B cell (primary cell): Measurements from ENCODE around the gene CAPZB. TPM values are rescaled to one million over a fixed set of nuclear protein-coding genes. Genes with fewer than 3 reads are reported as not detected.
A peak's percentile ranks its signal among the peaks of the same experiment; 100 is the strongest.

Experiments used
- ATAC-seq: fragments of 200-7000 bp; cut with Tn5 transposase; one replicate; pipeline ENCODE4 v1.10.0; 2021; ENCODE audit warnings: low read depth, mild to moderate bottlenecking, moderate number of reproducible peaks, moderate library complexity
- CTCF ChIA-PET: fragments of 350-600 bp; sonication (Branson Sonifier 250); formaldehyde crosslinking; loops from one replicate; lab custom pipeline; 2021; ENCODE audit warnings: antibody characterized with exemption, inconsistent platforms; lab: Charles Lee
- POLR2A ChIA-PET: fragments of 350-600 bp; sonication (Branson Sonifier 250); formaldehyde crosslinking; loops from one replicate; lab custom pipeline; 2021; ENCODE audit warnings: antibody characterized with exemption; lab: Charles Lee
- DNase-seq: peaks from one replicate; pipeline ENCODE4 v3.0.0; 2013
- H2AFZ ChIP-seq: 2 replicates; pipeline ENCODE4 v1.6.1; 2012; ENCODE audit warnings: mild to moderate bottlenecking, low read depth, low read length; ENCODE audit not compliant: insufficient read depth, poor library complexity, severe bottlenecking
- H3K27ac ChIP-seq, 2 donors: 1 replicate in 1 of 2; 2 replicates in 1 of 2; pipeline ENCODE4 v1.5.1; 2012 to 2013; ENCODE audit warnings: low read length in 2 of 2, mild to moderate bottlenecking in 2 of 2, moderate library complexity in 1 of 2
- H3K27me3 ChIP-seq, 4 experiments: fragments of 200-600 bp in 1 of 4; sonication (generic) in 1 of 4; replicated peaks in 1 of 4; 1 replicate in 2 of 4; 2 replicates in 2 of 4; pipeline versions ENCODE4 v1.6.1 to v1.7.0; 2013 to 2016; ENCODE audit warnings: low read length in 3 of 4, mild to moderate bottlenecking in 2 of 4, mixed read lengths in 1 of 4, moderate library complexity in 1 of 4; ENCODE audit not compliant: insufficient read depth in 4 of 4, control insufficient read depth in 3 of 4; ENCODE audit errors: control extremely low read depth in 1 of 4
- H3K36me3 ChIP-seq, 2 experiments: replicated peaks in 1 of 2; 1 replicate in 1 of 2; 2 replicates in 1 of 2; pipeline versions ENCODE4 v1.6.1 to v1.7.1; 2013; ENCODE audit warnings: low read length in 1 of 2; ENCODE audit not compliant: insufficient read depth in 2 of 2, control insufficient read depth in 1 of 2; ENCODE audit errors: control extremely low read depth in 1 of 2, extremely low read depth in 1 of 2
- H3K4me1 ChIP-seq, 2 donors: fragments of 200-600 bp in 1 of 2; sonication (generic) in 1 of 2; 1 replicate in 1 of 2; 2 replicates in 1 of 2; pipeline versions ENCODE4 v1.5.1 to v1.6.1; 2013 to 2017; ENCODE audit warnings: low read length in 2 of 2; ENCODE audit not compliant: control insufficient read depth in 2 of 2, insufficient read depth in 2 of 2
- H3K4me2 ChIP-seq: replicated peaks from 2 replicates; pipeline ENCODE3; 2012; ENCODE audit warnings: mild to moderate bottlenecking, low read depth, low read length; ENCODE audit not compliant: poor library complexity, severe bottlenecking
- H3K4me3 ChIP-seq, 5 experiments: fragments of 200-600 bp in 1 of 5; sonication (generic) in 1 of 5; 1 replicate in 3 of 5; 2 replicates in 2 of 5; pipeline versions ENCODE4 v1.5.1 to v1.7.0; 2011 to 2016; ENCODE audit warnings: low read length in 4 of 5, mild to moderate bottlenecking in 4 of 5, low read depth in 2 of 5, control low read depth in 1 of 5, moderate library complexity in 1 of 5; ENCODE audit not compliant: insufficient read depth in 1 of 5; ENCODE audit errors: control extremely low read depth in 1 of 5, extremely low read depth in 1 of 5
- H3K79me2 ChIP-seq: fragments of 200-600 bp; sonication (generic); one replicate; pipeline ENCODE4 v1.6.0; 2016; ENCODE audit warnings: low read length; ENCODE audit not compliant: control insufficient read depth, insufficient read depth
- H3K9ac ChIP-seq: fragments of 200-600 bp; sonication (generic); 2 replicates; pipeline ENCODE4 v1.6.1; 2017; ENCODE audit warnings: mild to moderate bottlenecking, low read length, moderate library complexity
- H3K9me3 ChIP-seq, 3 donors: one replicate each; pipeline versions ENCODE4 v1.6.1 to v1.7.1; 2013; ENCODE audit warnings: low read length in 2 of 3; ENCODE audit not compliant: control insufficient read depth in 2 of 3, insufficient read depth in 1 of 3; ENCODE audit errors: control extremely low read depth in 1 of 3
- H4K20me1 ChIP-seq: 2 replicates; pipeline ENCODE4 v1.6.0; 2012; ENCODE audit warnings: mild to moderate bottlenecking, low read length; ENCODE audit not compliant: insufficient read depth, control insufficient read depth, poor library complexity, severe bottlenecking
- H3K27ac Mint-ChIP-seq: one replicate; pipeline ENCODE4 v1.8.0; 2021; ENCODE audit warnings: mixed read lengths
- H3K27me3 Mint-ChIP-seq: one replicate; pipeline ENCODE4 v1.8.0; 2021; ENCODE audit warnings: mixed read lengths
- H3K4me1 Mint-ChIP-seq: one replicate; pipeline ENCODE4 v1.8.0; 2021; ENCODE audit warnings: mixed read lengths
- H3K4me3 Mint-ChIP-seq: one replicate; pipeline ENCODE4 v1.8.0; 2021; ENCODE audit warnings: mixed read lengths
- H3K9me3 Mint-ChIP-seq: one replicate; pipeline ENCODE4 v1.8.0; 2022; ENCODE audit warnings: mixed read lengths; ENCODE audit not compliant: insufficient read depth
- CTCF ChIP-seq: fragments of 200-600 bp; IDR thresholded peaks from one replicate; pipeline ENCODE4 v1.8.0; 2022; ENCODE audit warnings: antibody characterized with exemption, mild to moderate bottlenecking
- EZH2 ChIP-seq: IDR thresholded peaks from 2 replicates; pipeline ENCODE4 v1.6.1; 2012; ENCODE audit warnings: borderline replicate concordance, low read depth, mild to moderate bottlenecking, moderate library complexity, low read length; ENCODE audit not compliant: insufficient read depth, poor library complexity, severe bottlenecking
- WGBS: methylation state at CpG from one replicate; pipeline ENCODE4 v1.1.5; 2013; ENCODE audit warnings: missing lambda C conversion rate; ENCODE audit not compliant: insufficient coverage; 5-methylcytosine and 5-hydroxymethylcytosine counted together
- intact Hi-C: fragments of 100-400 bp; cut with micrococcal nuclease; formaldehyde crosslinking; loops from one replicate; pipeline ENCODE4 v1.10.0; 2022
- polyA plus RNA-seq: library from polyadenylated mRNA; depleted of rRNA; stranded (reverse); fragments of >200 nt; gene quantifications from 2 replicates; pipeline ENCODE4 v1.2.3, GENCODE V29; 2012
- total RNA-seq, 2 donors: library from RNA; stranded (reverse); fragments of 120-200 nt in 1 of 2; gene quantifications; 1 replicate in 1 of 2; 2 replicates in 1 of 2; pipeline versions ENCODE4 v1.2.3 to v1.2.4, GENCODE V29; 2013 to 2022

The CAPZB gene
- total and polyA plus RNA-seq, 2 donors (not counting 1 experiment from before 2014, with no cell fraction given), result 126 to 193 TPM

DNA sequence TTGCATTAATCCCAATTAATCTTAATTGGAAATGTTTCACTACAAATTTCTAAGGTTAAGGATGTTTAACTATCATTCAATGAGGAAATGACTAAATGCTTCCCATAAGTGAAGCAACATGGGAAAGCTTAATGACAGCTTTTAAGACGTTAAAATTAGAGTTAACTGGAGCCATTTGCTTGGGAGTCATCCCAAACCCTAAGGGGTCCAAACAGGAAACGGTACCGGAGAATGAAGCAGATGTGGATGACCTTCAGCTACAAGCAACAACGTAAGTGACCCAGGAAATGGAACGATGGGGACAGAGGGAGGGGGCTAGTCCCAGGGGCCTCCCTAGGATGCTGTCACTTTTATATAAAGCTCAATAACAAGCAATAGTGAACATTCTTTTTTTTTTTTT, 62.2 kb downstream of the CAPZB start:
- no peaks in the 10 kb centered on the region for H3K27me3 Mint-ChIP-seq
- Histone ChIP-seq H3K79me2 (peaks cover 100% of the 10 kb centered on the region), H3K4me1 (peaks cover 0 to 3% of the 10 kb centered on the region in 2 donors), H3K9ac (no peak overlapping the region), H3K9me3 (no peaks in the 10 kb centered on the region), H3K4me3 (no peak overlapping the region), H3K27ac (no peak overlapping the region), H4K20me1 (peaks cover 97% of the 10 kb centered on the region), H2AFZ (no peak overlapping the region), H3K4me2 (no peak overlapping the region), H3K36me3 (peaks cover 3 to 36% of the 10 kb centered on the region in 2 experiments), H3K27me3 (no peaks in the 10 kb centered on the region)
- TF ChIP-seq EZH2 (no peak), CTCF (no peak)
- H3K4me1 Mint-ChIP-seq, result peaks cover 53% of the 10 kb centered on the region
- ATAC-seq, result no peak
- WGBS, result 100% methylated on average over 1 of the region's 5 CpGs
- ChIA-PET POLR2A (interaction anchor here (0.6 kb wide), 1 partner anchor 117 kb away, joined by 5 read pairs; no protein-coding TSS in a partner anchor), CTCF (interaction anchor here (1.0 to 1.8 kb wide), 2 partner anchors 17 to 230 kb away, joined by 3 to 4 read pairs; no protein-coding TSS in a partner anchor)
- intact Hi-C loops, result no loop called here
- H3K27ac Mint-ChIP-seq, result peak overlapping the region; percentile 55
- DNase-seq, result no peak
- no peak overlapping the region for H3K4me3 Mint-ChIP-seq
- H3K9me3 Mint-ChIP-seq, result no peaks in the 10 kb centered on the region

DNA sequence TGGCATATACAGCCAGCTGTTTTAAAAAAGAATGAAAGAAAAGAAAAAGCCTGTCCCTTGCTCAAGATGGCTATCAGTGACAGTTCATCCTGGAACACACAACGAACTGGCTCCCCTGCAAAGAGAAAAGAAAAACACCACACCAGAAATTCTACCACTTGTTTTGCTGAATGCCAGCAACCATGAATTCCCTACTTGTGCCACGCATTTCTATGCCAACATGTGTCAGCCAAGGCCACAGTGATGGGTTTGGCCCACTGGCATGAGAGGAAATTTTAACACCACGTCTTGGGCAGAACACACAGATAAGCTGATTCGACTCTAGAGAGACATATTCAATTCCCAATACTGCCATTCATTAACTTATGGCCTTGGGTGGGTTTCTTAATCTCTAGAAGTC, 64.0 kb downstream of the CAPZB start:
- H3K36me3 ChIP-seq, result peaks cover 1 to 35% of the 10 kb centered on the region in 2 experiments
- no peak overlapping the region for H3K27ac ChIP-seq
- no peak overlapping the region for H2AFZ ChIP-seq
- H3K4me3 Mint-ChIP-seq, result no peak overlapping the region
- no peaks in the 10 kb centered on the region for H3K27me3 Mint-ChIP-seq
- DNase-seq (no peak), ATAC-seq (no peak)
- H4K20me1 ChIP-seq, result peaks cover 90% of the 10 kb centered on the region
- no peaks in the 10 kb centered on the region for H3K9me3 Mint-ChIP-seq
- no peaks in the 10 kb centered on the region for H3K27me3 ChIP-seq
- 75% methylated on average over 2 of the region's 4 CpGs for WGBS
- peaks cover 0 to 3% of the 10 kb centered on the region in 2 donors for H3K4me1 ChIP-seq
- peaks cover 49% of the 10 kb centered on the region for H3K4me1 Mint-ChIP-seq
- ChIA-PET CTCF (no interaction called here), POLR2A (no interaction called here)
- no peaks in the 10 kb centered on the region for H3K9me3 ChIP-seq
- H3K79me2 ChIP-seq, result peaks cover 100% of the 10 kb centered on the region
- TF ChIP-seq CTCF (no peak), EZH2 (no peak)
- intact Hi-C loops, result no loop called here
- no peak overlapping the region for H3K4me2 ChIP-seq
- H3K4me3 ChIP-seq, result no peak overlapping the region
- no peak overlapping the region for H3K27ac Mint-ChIP-seq
- no peak overlapping the region for H3K9ac ChIP-seq
